ENCODE measurements around the gene HGS.

HGS gene

GRCh38 chr17:81683584-81684441 is at the start of gene HGS, which contains the start of gene ARL16:
TSS of gene HGS (plus strand) at chr17:81684011. CDS start at chr17:81684067, 56 bp downstream.
TSS of gene ARL16 (minus strand) at chr17:81683797. CDS start at chr17:81683753, 44 bp downstream.
- TF ChIP-seq CTCF (IDR thresholded peaks at IDR 0.05; ENCODE audit: low read depth, low read length), result no peak
- DNase-seq (ENCODE audit: extremely low read depth, low read depth), result peak; percentile 98

- no peak for DNase-seq (ENCODE audit: extremely low read depth, low read depth)
- TF ChIP-seq CTCF (IDR thresholded peaks at IDR 0.05; ENCODE audit: low read depth, low read length), result no peak
Measured at GRCh38 chr17:81635431-81635830, 48.4 kb upstream of the HGS start.

- DNase-seq (ENCODE audit: extremely low read depth, low read depth), result peak; percentile 2
- no peak for TF ChIP-seq CTCF (IDR thresholded peaks at IDR 0.05; ENCODE audit: low read depth, low read length)
Measured at GRCh38 chr17:81635973-81636504, 47.8 kb upstream of the HGS start.

- peak; percentile 59 for DNase-seq (ENCODE audit: extremely low read depth, low read depth)
- no peak for TF ChIP-seq CTCF (IDR thresholded peaks at IDR 0.05; ENCODE audit: low read depth, low read length)
Measured at GRCh38 chr17:81636505-81637288, 47.1 kb upstream of the HGS start, which contains the start of the genes NPLOC4 and TSPAN10. TSS of gene NPLOC4 (minus strand) at chr17:81637112. CDS start at chr17:81636930, 182 bp downstream. TSS of gene TSPAN10 (plus strand) at chr17:81637196. CDS start at chr17:81642413, 5,217 bp downstream.

GRCh38 chr17:81638683-81639082 is 45.1 kb upstream of the HGS start:
- no peak for DNase-seq (ENCODE audit: extremely low read depth, low read depth)
- no peak for TF ChIP-seq CTCF (IDR thresholded peaks at IDR 0.05; ENCODE audit: low read depth, low read length)

- no peak for DNase-seq (ENCODE audit: extremely low read depth, low read depth)
- TF ChIP-seq CTCF (IDR thresholded peaks at IDR 0.05; ENCODE audit: low read depth, low read length), result no peak
Measured at GRCh38 chr17:81640011-81640410, 43.8 kb upstream of the HGS start.
